Sigmoid colon (tissue), 4 donors: Measurements from ENCODE around the gene MIEF1.

Source experiments
- CTCF ChIP-seq, 4 experiments: fragments of 450-650 bp in 3 of 4; fragments of 200-600 bp in 1 of 4; IDR thresholded peaks; one replicate each; pipeline ENCODE4 v1.5.1; 2016 to 2019; ENCODE audit warnings: antibody characterized with exemption in 4 of 4, mild to moderate bottlenecking in 3 of 4, moderate library complexity in 2 of 4
- POLR2A ChIP-seq, 2 donors: fragments of 450-650 bp; IDR thresholded peaks; one replicate each; pipeline ENCODE4 v1.6.1; 2016; ENCODE audit warnings: antibody characterized with exemption in 2 of 2, mild to moderate bottlenecking in 2 of 2, moderate library complexity in 2 of 2
- POLR2AphosphoS5 ChIP-seq, 4 donors: sonication (generic); formaldehyde crosslinking; IDR thresholded peaks; one replicate each; pipeline ENCODE4 v1.6.1; 2017; ENCODE audit warnings: antibody characterized with exemption in 4 of 4

GRCh38 chr22:39457198-39457555 is 44.9 kb upstream of the MIEF1 start:
- TF ChIP-seq CTCF (IDR thresholded peaks at IDR 0.05) (no peak), POLR2A (IDR thresholded peaks at IDR 0.05) (no peak), POLR2AphosphoS5 (IDR thresholded peaks at IDR 0.05) (no peak)
